HUDEP-2 (cell line): Measurements from ENCODE around the gene NOP56.

Source experiments
- DNase-seq, 76 experiments: peaks; one replicate each; lab custom pipeline; 2025; ENCODE audit not compliant: unreplicated experiment in 76 of 76; lab: John Stamatoyannopoulos, UW

Gene NOP56

GRCh38 chr20:2651772-2652723 is at the start of gene NOP56:
Gene NOP56 (plus strand): TSS chr20:2652632. CDS start chr20:2652661, 29 bp downstream.
- peak in 73 of 76 experiments; percentile 37 to 94 (median 85) for DNase-seq

GRCh38 chr20:2602746-2603145 is 49.7 kb upstream of the NOP56 start:
- no peak for DNase-seq

- DNase-seq, result peak in 13 of 76 experiments; percentile 2 to 46 (median 18)
These were observed 48.5 kb upstream of the NOP56 start for GRCh38 chr20:2603816-2604505.

GRCh38 chr20:2604506-2604835 is 48.0 kb upstream of the NOP56 start:
- peak in 11 of 76 experiments; percentile 1 to 36 (median 10) for DNase-seq

DNA sequence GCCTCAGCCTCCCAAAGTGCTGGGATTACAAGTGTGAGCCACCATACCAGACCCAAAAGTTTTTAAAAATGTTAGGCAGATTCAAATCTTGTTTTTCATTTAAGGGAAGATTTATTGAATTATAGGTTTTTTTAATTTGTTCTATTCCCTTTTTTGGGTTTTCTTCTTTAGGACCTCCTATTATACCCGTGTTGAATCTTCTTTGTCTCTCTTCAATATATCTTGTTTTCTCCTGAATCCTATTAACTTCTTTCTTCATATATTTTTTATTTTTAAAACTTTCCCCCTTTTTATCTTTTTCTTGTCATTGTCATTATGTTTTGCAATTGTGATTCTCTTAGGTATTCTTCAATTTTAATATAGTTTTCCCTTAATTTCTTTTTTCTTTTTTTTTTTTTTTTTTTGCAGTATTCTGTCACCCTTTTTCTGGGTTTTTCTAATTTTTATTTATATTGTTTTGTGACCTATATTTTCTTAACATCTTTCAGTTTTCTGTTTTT is 45.9 kb upstream of the NOP56 start:
- DNase-seq, result no peak

GRCh38 chr20:2610326-2610725 is 42.1 kb upstream of the NOP56 start:
- no peak for DNase-seq

DNA sequence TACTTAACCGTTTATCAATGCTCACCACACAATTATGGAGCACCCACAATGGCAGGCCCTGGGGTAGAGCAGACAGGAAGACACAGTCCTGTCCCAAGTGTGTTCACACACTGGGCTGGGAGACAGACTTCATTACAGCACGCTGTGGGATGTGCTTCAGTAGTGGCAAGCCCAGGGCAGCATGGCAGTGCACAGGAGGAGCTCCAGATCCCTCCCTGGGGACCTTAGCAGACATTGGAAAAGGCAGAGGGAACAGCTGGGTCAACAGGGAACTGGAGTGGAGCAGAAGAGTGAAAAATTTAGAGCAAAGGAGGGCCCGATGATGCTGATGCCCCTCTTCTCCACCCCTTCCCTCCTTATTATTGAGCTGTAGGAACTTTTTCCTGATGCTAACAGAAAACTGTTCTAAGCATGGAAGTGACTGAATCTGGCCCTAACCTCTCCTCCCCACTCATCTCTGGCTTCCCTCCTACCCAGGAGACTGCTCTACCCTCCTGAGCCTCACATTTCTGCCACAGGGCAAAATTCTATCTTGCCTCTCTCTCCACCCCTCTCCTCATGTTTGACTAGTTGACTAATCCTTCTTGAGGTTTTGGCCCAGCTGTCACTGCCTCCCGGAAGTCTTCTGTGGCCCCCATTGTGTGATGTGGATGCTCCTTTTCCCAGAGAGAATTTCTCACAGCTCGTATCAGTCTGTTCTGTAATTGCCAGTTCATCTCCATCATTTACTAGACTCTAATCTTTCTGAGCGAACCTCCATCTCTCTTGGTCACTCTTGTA is 41.3 kb upstream of the NOP56 start:
- DNase-seq, result no peak

DNA sequence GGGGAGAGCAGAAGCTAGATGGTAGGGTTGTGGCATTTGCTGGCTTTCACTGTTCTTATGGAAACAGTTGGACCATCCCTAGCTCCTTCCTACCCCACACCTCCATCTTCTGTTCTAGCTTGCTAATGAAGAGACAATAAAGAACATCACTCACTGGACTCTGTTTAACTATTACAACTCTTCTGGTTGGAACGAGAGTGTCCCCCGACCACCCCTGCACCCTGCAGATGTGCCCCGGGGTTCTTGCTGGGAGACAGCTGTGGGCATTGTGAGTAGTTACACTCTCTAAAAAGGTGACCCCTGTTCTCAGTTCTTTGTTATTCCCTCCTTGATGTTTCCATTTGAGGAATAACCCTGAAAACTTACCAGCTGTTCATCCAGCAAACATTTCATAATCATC is 40.4 kb upstream of the NOP56 start:
- no peak for DNase-seq

DNA sequence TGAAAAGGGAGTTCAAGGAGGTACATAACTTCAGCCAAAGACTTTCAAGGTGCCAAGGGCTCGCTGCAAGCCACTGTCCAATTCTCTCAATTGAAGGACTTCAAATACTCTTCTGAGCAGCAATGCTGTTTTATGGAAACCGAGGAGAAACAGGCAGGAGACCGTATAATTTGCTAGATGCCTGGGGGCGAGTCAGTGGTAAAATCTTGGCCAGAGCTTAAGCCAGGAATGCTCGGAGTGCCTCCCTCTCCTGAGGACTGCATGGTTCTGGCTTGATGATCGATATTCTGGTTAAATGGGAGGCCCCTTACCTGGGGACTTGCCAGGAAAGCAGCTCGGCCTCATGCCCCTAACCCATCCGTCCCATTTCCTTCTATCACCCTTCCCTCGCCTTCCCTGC is 35.8 kb upstream of the NOP56 start:
- DNase-seq, result no peak

- no peak for DNase-seq
These were observed 35.2 kb upstream of the NOP56 start for GRCh38 chr20:2617099-2617714.

DNA sequence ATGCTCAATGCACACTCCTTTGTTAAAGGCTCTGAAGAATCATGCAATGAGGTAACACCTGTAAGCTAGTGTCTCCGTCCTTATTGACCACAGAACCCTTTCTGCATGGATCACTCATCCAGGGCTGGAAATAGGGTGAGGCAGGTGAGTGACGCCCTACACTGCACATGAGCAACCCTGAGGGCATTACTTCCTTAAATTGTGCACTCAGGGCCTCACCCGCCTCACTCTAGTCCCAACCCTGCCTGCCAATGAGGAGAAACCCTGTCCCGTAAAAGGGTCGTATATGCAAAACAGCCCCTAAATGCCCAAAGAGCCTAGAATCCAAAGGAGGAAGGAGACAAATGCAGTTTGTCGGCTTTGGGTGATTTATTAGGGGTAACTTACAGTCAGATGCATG is 33.6 kb upstream of the NOP56 start:
- no peak for DNase-seq

- no peak for DNase-seq
These were observed 33.1 kb upstream of the NOP56 start for GRCh38 chr20:2619337-2619736.

DNA sequence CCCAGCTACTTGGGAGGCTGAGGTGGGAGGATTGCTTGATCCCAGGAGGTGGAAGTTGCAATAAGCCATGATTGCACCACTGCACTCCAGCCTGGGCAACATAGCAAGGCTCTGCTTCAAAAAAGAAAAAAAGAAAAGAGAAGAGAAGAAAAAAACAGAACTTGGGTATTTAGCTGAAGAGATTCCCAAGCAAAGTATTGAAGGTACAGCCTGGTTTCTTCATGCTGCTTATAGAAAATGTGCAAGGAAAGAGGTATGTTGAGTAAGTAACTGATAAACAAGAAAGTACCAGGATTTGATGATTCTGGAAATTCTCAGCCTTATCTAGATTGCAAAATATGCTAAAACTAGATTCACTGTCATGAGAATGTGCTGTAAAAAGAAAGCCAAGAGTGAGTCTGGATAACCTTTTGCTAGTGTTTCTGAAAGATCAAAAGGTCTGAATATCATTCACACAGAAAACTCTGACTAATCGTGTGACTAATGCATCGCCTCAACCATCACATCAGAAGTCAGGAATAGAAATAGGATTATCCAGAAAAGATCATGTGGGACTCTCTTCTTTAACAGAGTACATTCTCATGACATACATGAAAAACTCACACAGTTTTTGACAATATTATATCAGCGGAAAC is 32.4 kb upstream of the NOP56 start:
- DNase-seq, result no peak

DNA sequence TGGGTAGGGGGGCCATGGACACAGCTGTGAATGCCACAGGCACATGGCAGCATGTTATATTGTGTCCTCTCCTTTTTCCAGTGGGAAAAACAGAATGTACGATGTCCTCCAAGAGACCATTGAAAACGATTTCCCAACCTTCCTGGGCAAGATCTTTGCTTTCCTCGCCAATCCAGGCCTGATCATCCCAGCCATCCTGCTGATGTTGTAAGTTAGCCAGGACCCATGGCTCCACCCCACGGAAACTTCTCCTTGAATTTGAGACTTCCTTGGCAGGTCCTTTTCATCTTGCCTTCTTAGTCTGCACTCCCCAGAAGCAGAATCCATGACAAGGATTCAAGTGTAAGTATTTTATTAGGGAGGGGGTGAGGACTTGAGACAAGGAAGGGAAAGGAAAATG is 28.2 kb upstream of the NOP56 start:
- DNase-seq, result no peak

- DNase-seq, result no peak
These were observed 27.4 kb upstream of the NOP56 start for GRCh38 chr20:2625062-2625461.

- DNase-seq, result peak in 6 of 76 experiments; percentile 3 to 34 (median 26)
These were observed 25.4 kb upstream of the NOP56 start for GRCh38 chr20:2626853-2627541.

DNA sequence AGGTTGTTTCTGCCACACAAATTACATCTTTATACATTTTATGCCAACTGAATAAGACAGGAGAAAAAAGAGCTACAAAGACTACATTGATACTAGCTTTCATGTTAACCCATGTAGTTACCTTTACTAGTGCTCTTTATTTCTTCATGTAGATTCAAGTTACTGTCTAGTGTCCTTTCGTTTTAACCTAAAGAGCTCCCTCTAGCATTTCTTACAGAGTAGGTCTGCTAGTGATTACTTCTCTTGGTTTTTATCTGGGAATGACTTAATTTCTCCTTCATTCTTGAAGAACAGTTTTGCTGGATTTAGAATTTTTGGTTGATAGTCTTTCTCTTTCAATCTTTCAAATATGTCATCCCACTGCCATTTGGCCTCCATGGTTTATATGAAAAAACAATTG is 21.2 kb upstream of the NOP56 start:
- DNase-seq, result no peak

DNA sequence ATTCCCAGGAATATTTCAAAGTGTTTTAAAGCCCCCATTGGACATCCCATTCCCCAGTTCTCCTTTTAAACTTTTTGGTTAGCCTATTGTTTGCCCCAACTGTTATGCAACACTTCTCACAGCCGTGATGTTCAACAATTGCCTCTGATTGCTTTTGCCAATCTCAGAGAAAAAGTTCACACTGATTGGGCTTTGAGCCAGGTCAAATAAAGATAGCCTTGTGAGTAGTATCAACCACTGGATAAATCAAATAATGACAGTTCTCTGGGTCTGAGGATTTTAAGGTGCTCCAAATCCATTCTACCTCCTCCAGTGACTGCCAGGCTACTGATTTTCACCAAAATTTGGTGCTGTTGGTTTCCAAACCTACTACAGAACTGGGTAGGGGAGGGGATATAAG is 19.1 kb upstream of the NOP56 start:
- DNase-seq, result no peak

DNA sequence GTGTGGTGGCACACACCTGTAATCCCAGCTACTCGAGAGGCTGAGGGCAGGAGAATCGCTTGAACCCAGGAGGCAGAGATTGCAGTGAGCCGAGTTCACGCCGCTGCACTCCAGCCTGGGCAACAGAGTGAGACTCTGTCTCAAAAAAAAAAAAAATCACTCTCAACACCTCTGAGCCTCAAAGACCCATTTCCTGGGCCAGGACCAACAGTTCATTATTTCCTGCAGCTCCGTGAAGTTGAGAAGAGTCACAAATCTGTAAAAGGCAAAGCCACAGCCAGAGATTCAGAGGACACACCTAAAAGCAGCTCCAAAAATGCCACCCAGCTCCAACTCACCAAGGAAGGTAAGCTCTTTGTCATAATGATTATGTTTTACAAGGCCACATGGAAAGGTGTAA is 15.2 kb upstream of the NOP56 start:
- DNase-seq, result no peak

- DNase-seq, result no peak
These were observed 12.2 kb upstream of the NOP56 start for GRCh38 chr20:2640260-2640659.
